Endothelial cell of umbilical vein (primary cell): ENCODE data around the gene IFITM10.

Source experiments
- POLR2AphosphoS5 ChIP-seq: IDR thresholded peaks from 2 replicates; pipeline ENCODE4 v1.6.1; 2012; ENCODE audit warnings: low read depth, mild to moderate bottlenecking, control low read depth, low read length, moderate library complexity; ENCODE audit not compliant: insufficient read depth
- TF ChIP-seq, protein P1 (sequence below), 2 donors: IDR thresholded peaks; 1 replicate in 1 of 2; 2 replicates in 1 of 2; pipeline ENCODE4 v1.5.1; 2011; ENCODE audit warnings: low read length in 2 of 2, mild to moderate bottlenecking in 2 of 2, moderate library complexity in 2 of 2, control low read depth in 1 of 2, inconsistent platforms in 1 of 2, low read depth in 1 of 2; ENCODE audit not compliant: insufficient read depth in 1 of 2; ENCODE audit errors: extremely low read depth in 1 of 2

GRCh38 chr11:1731451-1732059 lies 18.8 kb downstream of the IFITM10 start:
- TF ChIP-seq, protein P1, sequence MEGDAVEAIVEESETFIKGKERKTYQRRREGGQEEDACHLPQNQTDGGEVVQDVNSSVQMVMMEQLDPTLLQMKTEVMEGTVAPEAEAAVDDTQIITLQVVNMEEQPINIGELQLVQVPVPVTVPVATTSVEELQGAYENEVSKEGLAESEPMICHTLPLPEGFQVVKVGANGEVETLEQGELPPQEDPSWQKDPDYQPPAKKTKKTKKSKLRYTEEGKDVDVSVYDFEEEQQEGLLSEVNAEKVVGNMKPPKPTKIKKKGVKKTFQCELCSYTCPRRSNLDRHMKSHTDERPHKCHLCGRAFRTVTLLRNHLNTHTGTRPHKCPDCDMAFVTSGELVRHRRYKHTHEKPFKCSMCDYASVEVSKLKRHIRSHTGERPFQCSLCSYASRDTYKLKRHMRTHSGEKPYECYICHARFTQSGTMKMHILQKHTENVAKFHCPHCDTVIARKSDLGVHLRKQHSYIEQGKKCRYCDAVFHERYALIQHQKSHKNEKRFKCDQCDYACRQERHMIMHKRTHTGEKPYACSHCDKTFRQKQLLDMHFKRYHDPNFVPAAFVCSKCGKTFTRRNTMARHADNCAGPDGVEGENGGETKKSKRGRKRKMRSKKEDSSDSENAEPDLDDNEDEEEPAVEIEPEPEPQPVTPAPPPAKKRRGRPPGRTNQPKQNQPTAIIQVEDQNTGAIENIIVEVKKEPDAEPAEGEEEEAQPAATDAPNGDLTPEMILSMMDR (IDR thresholded peaks at IDR 0.05; ENCODE audit: extremely low read depth in 1 of 2, insufficient read depth in 1 of 2, low read depth in 1 of 2, low read length in 2 of 2), result no peak
- TF ChIP-seq POLR2AphosphoS5, result no peak
